Measurements from ENCODE around the gene MAB21L2. TPM values are rescaled to one million over a fixed set of nuclear protein-coding genes. Genes with fewer than 3 reads are reported as not detected.

The MAB21L2 gene
- total and polyA plus RNA-seq, 5 experiments from 2014 or later = 0.07 TPM; not detected in 4

DNA sequence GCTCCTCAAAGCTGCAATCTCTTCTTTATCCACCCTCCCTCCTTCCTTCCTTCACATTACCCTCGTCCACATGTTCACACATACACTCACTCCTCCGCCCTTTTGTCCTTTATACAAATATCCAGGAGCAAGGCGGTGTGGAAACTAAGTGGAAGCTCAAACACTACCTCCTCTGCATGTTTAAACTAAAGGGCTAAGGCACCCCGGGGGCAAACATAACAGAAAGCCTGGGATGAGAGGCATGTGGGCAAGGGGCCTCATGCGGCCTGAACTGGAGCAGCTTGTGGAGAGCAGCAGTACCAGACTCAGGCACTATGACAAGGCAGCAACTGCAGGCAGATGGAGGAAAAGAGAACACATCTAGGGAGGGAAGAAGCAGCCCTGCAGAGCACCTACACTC is 9.5 kb downstream of the MAB21L2 start:
- Mint-ChIP-seq H3K27ac (peak overlapping the region in 4 of 10 donors; percentile 27 to 56 (median 42)), H3K36me3 (peaks cover 0 to 49% (median 30%) of the 10 kb centered on the region in 3 donors), H3K9me3 (no peaks in the 10 kb centered on the region), H3K4me1 (peaks cover 0 to 3% (median 0%) of the 10 kb centered on the region in 4 donors), H3K27me3 (no peaks in the 10 kb centered on the region), H3K4me3 (no peak overlapping the region)
- ATAC-seq (no peak), DNase-seq (no peak)
- POLR2A ChIA-PET = no interaction called here

DNA sequence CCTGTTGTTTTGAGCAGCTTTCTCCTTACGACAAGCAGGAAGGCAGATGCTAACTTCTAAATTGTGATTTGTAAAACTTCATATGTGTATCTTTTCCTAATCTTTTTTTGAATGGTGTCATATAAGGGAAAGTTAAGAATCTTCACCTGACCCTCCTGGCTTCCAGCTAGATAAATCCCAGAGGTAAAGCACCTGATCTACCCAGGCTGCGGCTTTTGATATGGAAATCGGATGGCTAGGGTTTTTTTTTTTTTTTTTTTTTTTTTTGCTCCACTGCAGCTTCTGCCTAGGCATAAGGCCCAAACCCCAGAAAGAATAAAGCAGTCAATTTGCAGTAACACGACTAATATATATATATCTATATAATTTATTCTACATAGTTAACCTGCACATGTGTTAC is 10.0 kb downstream of the MAB21L2 start:
- no peak for ATAC-seq
- POLR2A ChIA-PET = no interaction called here
- H3K36me3 Mint-ChIP-seq = peaks cover 0 to 46% (median 30%) of the 10 kb centered on the region in 3 donors
- peaks cover 0 to 3% (median 0%) of the 10 kb centered on the region in 4 donors for H3K4me1 Mint-ChIP-seq
- H3K27me3 Mint-ChIP-seq = no peaks in the 10 kb centered on the region
- peak overlapping the region in 1 of 10 donors; percentile 56 for H3K27ac Mint-ChIP-seq
- H3K4me3 Mint-ChIP-seq = no peak overlapping the region
- no peaks in the 10 kb centered on the region for H3K9me3 Mint-ChIP-seq
- no peak for DNase-seq

DNA sequence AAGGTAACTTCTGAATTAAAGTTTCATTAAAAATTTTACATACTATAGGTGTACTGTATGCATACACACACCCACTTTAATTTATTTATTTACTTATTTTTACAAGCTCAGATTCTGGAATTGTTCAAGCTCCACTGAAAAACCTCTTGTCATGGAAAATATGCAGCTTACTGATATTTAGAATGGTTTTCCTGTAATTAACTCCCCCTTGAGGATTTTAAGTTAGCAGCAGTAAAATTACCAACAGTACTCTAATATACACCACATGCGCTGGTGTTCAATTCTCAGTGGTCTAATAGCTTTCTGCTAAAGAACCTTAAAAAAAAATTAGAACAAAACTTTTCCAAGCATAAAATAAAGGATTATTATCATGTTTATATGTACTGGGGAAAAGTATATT is 12.0 kb downstream of the MAB21L2 start:
- Mint-ChIP-seq H3K4me3 (no peak overlapping the region), H3K27me3 (no peaks in the 10 kb centered on the region), H3K4me1 (peaks cover 0 to 3% (median 0%) of the 10 kb centered on the region in 4 donors), H3K9me3 (no peaks in the 10 kb centered on the region), H3K36me3 (peaks cover 2 to 39% (median 24%) of the 10 kb centered on the region in 3 donors), H3K27ac (peak overlapping the region in 1 of 10 donors; percentile 37)
- DNase-seq (no peak), ATAC-seq (no peak)
- POLR2A ChIA-PET = no interaction called here

GRCh38 chr4:150598909-150599308 is 17.0 kb downstream of the MAB21L2 start:
- peaks cover 5 to 18% (median 10%) of the 10 kb centered on the region in 3 donors for H3K36me3 Mint-ChIP-seq
- H3K9me3 Mint-ChIP-seq = no peaks in the 10 kb centered on the region
- no peak for ATAC-seq
- H3K27me3 Mint-ChIP-seq = no peaks in the 10 kb centered on the region
- H3K4me1 Mint-ChIP-seq = peaks cover 0 to 3% (median 0%) of the 10 kb centered on the region in 4 donors
- no peak for DNase-seq
- POLR2A ChIA-PET = no interaction called here
- H3K27ac Mint-ChIP-seq = peak overlapping the region in 1 of 10 donors; percentile 38
- H3K4me3 Mint-ChIP-seq = no peak overlapping the region

GRCh38 chr4:150599547-150599946 is 17.6 kb downstream of the MAB21L2 start:
- no peaks in the 10 kb centered on the region for H3K9me3 Mint-ChIP-seq
- POLR2A ChIA-PET = no interaction called here
- peaks cover 0 to 3% (median 0%) of the 10 kb centered on the region in 4 donors for H3K4me1 Mint-ChIP-seq
- H3K27ac Mint-ChIP-seq = no peak overlapping the region
- DNase-seq = no peak
- ATAC-seq = no peak
- H3K27me3 Mint-ChIP-seq = no peaks in the 10 kb centered on the region
- H3K4me3 Mint-ChIP-seq = no peak overlapping the region
- peaks cover 5 to 18% (median 12%) of the 10 kb centered on the region in 3 donors for H3K36me3 Mint-ChIP-seq

GRCh38 chr4:150600812-150601445 is 19.0 kb downstream of the MAB21L2 start:
- DNase-seq (no peak), ATAC-seq (no peak)
- Mint-ChIP-seq H3K27ac (no peak overlapping the region), H3K27me3 (no peaks in the 10 kb centered on the region), H3K36me3 (peaks cover 5 to 18% (median 12%) of the 10 kb centered on the region in 3 donors), H3K9me3 (no peaks in the 10 kb centered on the region), H3K4me3 (no peak overlapping the region), H3K4me1 (peaks cover 0 to 3% (median 0%) of the 10 kb centered on the region in 4 donors)
- POLR2A ChIA-PET = no interaction called here

- ATAC-seq = no peak
- POLR2A ChIA-PET = no interaction called here
Observed at GRCh38 chr4:150609131-150609530, 27.2 kb downstream of the MAB21L2 start.

GRCh38 chr4:150619042-150619441 is 37.1 kb downstream of the MAB21L2 start:
- Mint-ChIP-seq H3K27ac (peak overlapping the region in 1 of 10 donors; percentile 45), H3K27me3 (no peaks in the 10 kb centered on the region), H3K4me3 (no peak overlapping the region), H3K9me3 (peaks cover 0 to 8% (median 0%) of the 10 kb centered on the region in 9 donors), H3K4me1 (peaks cover 0 to 6% (median 2%) of the 10 kb centered on the region in 4 donors), H3K36me3 (peaks cover 12 to 33% (median 18%) of the 10 kb centered on the region in 3 donors)
- POLR2A ChIA-PET = no interaction called here
- DNase-seq = no peak
- ATAC-seq = no peak

More at GRCh38 chr4:150609131-150609530, 27.2 kb downstream of the MAB21L2 start:
- peaks cover 0 to 25% (median 13%) of the 10 kb centered on the region in 3 donors for H3K36me3 Mint-ChIP-seq
- DNase-seq = no peak
- no peaks in the 10 kb centered on the region for H3K9me3 Mint-ChIP-seq
- H3K4me3 Mint-ChIP-seq = no peak overlapping the region
- H3K4me1 Mint-ChIP-seq = peaks cover 0 to 5% (median 1%) of the 10 kb centered on the region in 4 donors
- H3K27ac Mint-ChIP-seq = peak overlapping the region in 1 of 10 donors; percentile 2
- H3K27me3 Mint-ChIP-seq = no peaks in the 10 kb centered on the region

DNA sequence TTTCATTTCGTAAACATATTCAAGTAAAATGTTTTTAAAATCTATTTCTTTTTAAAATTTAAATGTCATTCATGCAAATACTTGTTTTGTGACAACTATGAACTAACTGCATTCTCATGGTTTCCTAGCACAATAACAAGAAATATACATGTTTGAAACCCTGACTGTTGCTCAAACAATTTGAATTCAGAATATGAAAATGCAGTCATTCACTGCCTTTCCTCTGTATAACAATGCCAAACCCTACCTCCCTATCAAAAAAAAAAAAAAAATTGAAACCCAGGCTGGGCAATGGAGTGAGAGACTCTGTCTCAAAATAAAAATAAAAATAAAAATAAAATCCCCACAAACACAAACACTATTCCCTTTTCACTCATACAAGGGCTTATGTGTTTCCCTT is 42.1 kb downstream of the MAB21L2 start:
- ATAC-seq = no peak
- peaks cover 0 to 8% (median 0%) of the 10 kb centered on the region in 9 donors for H3K9me3 Mint-ChIP-seq
- H3K36me3 Mint-ChIP-seq = peaks cover 12 to 21% (median 14%) of the 10 kb centered on the region in 3 donors
- DNase-seq = no peak
- H3K4me3 Mint-ChIP-seq = no peak overlapping the region
- H3K27ac Mint-ChIP-seq = no peak overlapping the region
- POLR2A ChIA-PET = no interaction called here
- H3K4me1 Mint-ChIP-seq = peaks cover 2 to 6% (median 4%) of the 10 kb centered on the region in 4 donors
- no peaks in the 10 kb centered on the region for H3K27me3 Mint-ChIP-seq

DNA sequence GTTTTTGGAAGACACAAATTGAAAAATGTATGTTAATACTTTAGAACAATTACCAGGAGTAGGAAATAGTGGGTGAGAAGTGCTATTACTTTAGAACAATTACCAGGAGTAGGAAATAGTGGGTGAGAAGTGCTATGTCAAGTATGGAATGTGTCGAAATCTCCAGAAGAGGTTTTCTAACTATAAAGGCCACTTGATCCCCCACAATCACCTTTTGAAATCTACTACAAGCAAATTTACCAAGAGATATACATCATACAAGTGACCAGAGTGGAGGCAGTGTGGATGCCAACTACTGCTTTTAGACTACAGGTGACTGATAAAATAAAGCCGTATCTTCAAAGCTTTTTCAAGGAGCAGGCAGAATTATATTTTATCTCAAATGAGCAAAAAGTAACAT is 43.1 kb downstream of the MAB21L2 start:
- peaks cover 0 to 6% (median 4%) of the 10 kb centered on the region in 4 donors for H3K4me1 Mint-ChIP-seq
- H3K27me3 Mint-ChIP-seq = no peaks in the 10 kb centered on the region
- ATAC-seq (no peak), DNase-seq (no peak)
- H3K27ac Mint-ChIP-seq = no peak overlapping the region
- no peak overlapping the region for H3K4me3 Mint-ChIP-seq
- H3K9me3 Mint-ChIP-seq = peaks cover 0 to 8% (median 0%) of the 10 kb centered on the region in 9 donors
- POLR2A ChIA-PET = no interaction called here
- peaks cover 12 to 23% (median 14%) of the 10 kb centered on the region in 3 donors for H3K36me3 Mint-ChIP-seq

DNA sequence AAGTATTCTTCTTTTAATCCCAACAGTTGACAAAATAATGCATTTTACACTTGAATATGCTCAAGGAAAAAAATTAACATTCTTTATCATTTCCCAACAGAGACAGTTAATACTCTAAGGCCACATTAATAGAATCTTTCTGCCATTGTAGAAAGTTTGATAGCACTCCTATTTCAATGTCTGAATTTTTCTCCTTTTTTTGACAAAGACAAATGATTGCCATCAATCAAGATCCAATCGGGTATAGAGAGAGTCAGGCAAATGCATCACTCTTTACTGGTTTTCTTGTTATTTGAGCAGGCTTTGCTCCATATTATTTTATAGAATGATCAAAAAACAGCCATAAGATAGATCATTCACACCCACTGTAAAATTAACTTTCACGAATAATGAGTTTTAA is 46.1 kb downstream of the MAB21L2 start:
- no peak for ATAC-seq
- POLR2A ChIA-PET = no interaction called here
- H3K36me3 Mint-ChIP-seq = peaks cover 5 to 17% (median 14%) of the 10 kb centered on the region in 3 donors
- DNase-seq = no peak
- no peak overlapping the region for H3K4me3 Mint-ChIP-seq
- H3K9me3 Mint-ChIP-seq = peaks cover 0 to 5% (median 3%) of the 10 kb centered on the region in 9 donors
- H3K4me1 Mint-ChIP-seq = peaks cover 0 to 9% (median 1%) of the 10 kb centered on the region in 4 donors
- no peak overlapping the region for H3K27ac Mint-ChIP-seq
- H3K27me3 Mint-ChIP-seq = no peaks in the 10 kb centered on the region

DNA sequence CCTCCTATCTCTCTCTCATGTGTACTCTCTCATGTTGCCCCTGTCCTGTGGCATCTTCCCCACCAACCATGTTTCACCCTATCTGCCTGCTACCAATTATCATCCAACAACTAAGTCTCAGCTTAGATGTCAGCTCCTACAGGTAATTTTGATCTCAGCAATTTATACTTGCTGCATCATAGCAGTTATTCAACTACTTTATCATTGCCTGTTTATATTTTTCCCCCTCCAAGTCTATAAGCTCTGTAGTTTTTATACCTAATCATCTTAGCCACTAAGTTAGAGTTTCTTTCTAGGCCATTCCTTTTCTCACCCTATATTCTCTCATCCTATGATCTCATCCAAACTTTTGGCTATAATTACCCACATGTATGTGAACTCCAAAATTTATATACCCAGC is 50.7 kb downstream of the MAB21L2 start:
- Mint-ChIP-seq H3K27ac (no peak overlapping the region), H3K36me3 (peaks cover 11 to 51% (median 41%) of the 10 kb centered on the region in 3 donors), H3K9me3 (peaks cover 10 to 28% (median 18%) of the 10 kb centered on the region in 9 donors), H3K27me3 (no peaks in the 10 kb centered on the region), H3K4me3 (peak overlapping the region in 1 of 10 donors; percentile 8), H3K4me1 (peaks cover 0 to 8% (median 1%) of the 10 kb centered on the region in 4 donors)
- no peak for ATAC-seq
- DNase-seq = no peak
- POLR2A ChIA-PET = no interaction called here
